Heart left ventricle (tissue), 13 donors: ENCODE measurements around the gene PRODH2.

Experiments used
- CTCF ChIP-seq, 12 donors: fragments of 200-600 bp; sonication (generic) in 4 of 12; IDR thresholded peaks; one replicate each; pipeline versions ENCODE4 v1.5.0 to v1.8.0; 2018 to 2022; ENCODE audit warnings: antibody characterized with exemption in 12 of 12, mild to moderate bottlenecking in 5 of 12
- POLR2A ChIP-seq, 2 donors: fragments of 450-650 bp; IDR thresholded peaks; one replicate each; pipeline ENCODE4 v1.6.1; 2017; ENCODE audit warnings: antibody characterized with exemption in 2 of 2, mild to moderate bottlenecking in 2 of 2, moderate library complexity in 2 of 2
- donor health status: ischemic (EF 13 %, LVEDD 7.1; RV severe dilation, severe dysfunction).
- donor health status: DM: no; HTN: yes; CAD: no.
- donor health status: DM: no; HTN: no; CAD: no.
- donor health status: ischemic (EF 25% LVEDD 6.9; RV normal size, moderate dysfunction).
- donor health status: ischemic (EF 25% LVEDD 5.7; RV mildly dilated, moderate dysfunction).
- donor health status: ischemic (EF 35%, LVEDD 5.7; RV mildly dilated, moderate dysfunction).
- donor health status: nonischemic (EF 11% LVEDD 7.7; RV severe dilation, severe dysfunction).
- donor health status: DM: yes; HTN: yes; CAD: no.
- donor health status: PGD.
- donor health status: ischemic (EF 29% LVEDD 5.4; RV normal size, mild dysfunction).
- donor health status: nonischemic (EF 23%, LVEDD 6.1; RV moderate dilation, normal function).

DNA sequence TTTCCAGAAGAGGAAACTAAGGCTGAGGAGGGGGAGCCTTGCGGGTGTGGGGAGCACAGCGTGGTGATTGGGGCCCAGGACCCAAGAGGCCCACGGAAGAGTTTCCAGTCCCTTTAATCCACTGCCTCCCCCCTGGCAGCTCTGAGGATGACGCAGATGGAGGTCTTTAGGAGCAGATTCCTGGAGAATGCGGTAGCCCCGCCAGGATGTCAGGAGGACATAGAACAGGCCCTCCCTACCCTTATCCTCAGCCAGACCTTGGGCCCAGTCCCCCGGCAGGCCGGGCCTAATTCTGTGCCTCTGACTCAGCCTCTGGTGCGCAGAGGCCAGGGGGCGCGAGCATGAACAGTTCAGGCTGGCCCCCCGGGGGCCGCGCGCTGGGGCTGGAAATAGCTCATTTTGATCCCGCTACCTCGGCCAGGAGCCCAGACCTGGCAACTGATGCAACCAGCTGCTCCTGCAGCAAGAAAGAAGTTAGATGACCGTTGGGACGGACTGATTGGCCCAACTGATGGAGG lies 55.4 kb downstream of the PRODH2 start:
- TF ChIP-seq CTCF (IDR thresholded peaks at IDR 0.05), result peak in 2 of 12 donors; percentile 34 to 36
- no peak for TF ChIP-seq POLR2A (IDR thresholded peaks at IDR 0.05)
